ENCODE results near the gene MAPK9.

- TF ChIP-seq EGR1 (IDR thresholded peaks at IDR 0.05; ENCODE audit: low read depth) (no peak), REST (IDR thresholded peaks at IDR 0.05; ENCODE audit: low read depth) (no peak), ZFX (IDR thresholded peaks at IDR 0.05) (no peak)
These were observed 43.8 kb upstream of the MAPK9 start for GRCh38 chr5:180335614-180336233.

All from HCT116 (cell line).